MM.1S (cell line): ENCODE measurements around the gene MYH4.

Experiments
- EZH2phosphoT487 ChIP-seq: fragments of 300-600 bp; sonication (generic); IDR thresholded peaks from 2 replicates; pipeline ENCODE4 v1.6.1; 2018; ENCODE audit warnings: antibody characterized with exemption, low read length
- TF ChIP-seq, protein P1 (sequence below): fragments of 300-600 bp; sonication (generic); IDR thresholded peaks from 2 replicates; pipeline ENCODE4 v1.5.1; 2016; ENCODE audit warnings: antibody characterized with exemption, low read length, mixed read lengths

- TF ChIP-seq, protein P1, sequence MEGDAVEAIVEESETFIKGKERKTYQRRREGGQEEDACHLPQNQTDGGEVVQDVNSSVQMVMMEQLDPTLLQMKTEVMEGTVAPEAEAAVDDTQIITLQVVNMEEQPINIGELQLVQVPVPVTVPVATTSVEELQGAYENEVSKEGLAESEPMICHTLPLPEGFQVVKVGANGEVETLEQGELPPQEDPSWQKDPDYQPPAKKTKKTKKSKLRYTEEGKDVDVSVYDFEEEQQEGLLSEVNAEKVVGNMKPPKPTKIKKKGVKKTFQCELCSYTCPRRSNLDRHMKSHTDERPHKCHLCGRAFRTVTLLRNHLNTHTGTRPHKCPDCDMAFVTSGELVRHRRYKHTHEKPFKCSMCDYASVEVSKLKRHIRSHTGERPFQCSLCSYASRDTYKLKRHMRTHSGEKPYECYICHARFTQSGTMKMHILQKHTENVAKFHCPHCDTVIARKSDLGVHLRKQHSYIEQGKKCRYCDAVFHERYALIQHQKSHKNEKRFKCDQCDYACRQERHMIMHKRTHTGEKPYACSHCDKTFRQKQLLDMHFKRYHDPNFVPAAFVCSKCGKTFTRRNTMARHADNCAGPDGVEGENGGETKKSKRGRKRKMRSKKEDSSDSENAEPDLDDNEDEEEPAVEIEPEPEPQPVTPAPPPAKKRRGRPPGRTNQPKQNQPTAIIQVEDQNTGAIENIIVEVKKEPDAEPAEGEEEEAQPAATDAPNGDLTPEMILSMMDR: no peak
- TF ChIP-seq EZH2phosphoT487: no peak
Measured at GRCh38 chr17:10435096-10435495, 34.3 kb downstream of the MYH4 start.
